Stimulated activated CD4-positive, alpha-beta T cell treated with anti-CD3 and anti-CD28 coated beads, Interleukin-2, amount 100 ng/mL, for 24 hours (primary cell): ENCODE results near the gene RITA1.

ENCODE experiments used
- DNase-seq, 2 donors: peaks; one replicate each; pipeline ENCODE4 v3.0.0-alpha.2; 2020

RITA1 gene

GRCh38 chr12:113180333-113180732, 5.2 kb upstream of the RITA1 start:
- DNase-seq = no peak

- no peak for DNase-seq
Measured at GRCh38 chr12:113181975-113182374, 3.5 kb upstream of the RITA1 start.

GRCh38 chr12:113183030-113183589, 2.4 kb upstream of the RITA1 start:
- DNase-seq = no peak

GRCh38 chr12:113184098-113184899, 1.2 kb upstream of the RITA1 start:
- no peak for DNase-seq

GRCh38 chr12:113184900-113185179, 681 bp upstream of the RITA1 start:
- peak; percentile 89 for DNase-seq

GRCh38 chr12:113186033-113186365, 478 bp downstream of the RITA1 start:
- no peak for DNase-seq

GRCh38 chr12:113186666-113187325, 1.3 kb downstream of the RITA1 start:
- DNase-seq = no peak

GRCh38 chr12:113189361-113189760, 3.8 kb downstream of the RITA1 start:
- DNase-seq = no peak

GRCh38 chr12:113190761-113191160, 5.2 kb downstream of the RITA1 start:
- no peak for DNase-seq

- no peak for DNase-seq
Measured at GRCh38 chr12:113191227-113191626, 5.7 kb downstream of the RITA1 start.

GRCh38 chr12:113194971-113195391, 9.5 kb downstream of the RITA1 start:
- no peak for DNase-seq

- no peak for DNase-seq
Measured at GRCh38 chr12:113195598-113195997, 10.1 kb downstream of the RITA1 start.

GRCh38 chr12:113196582-113196981, 11.1 kb downstream of the RITA1 start:
- DNase-seq = no peak

GRCh38 chr12:113196990-113197389, 11.5 kb downstream of the RITA1 start:
- DNase-seq = peak; percentile 46 to 48

GRCh38 chr12:113197518-113198077, 12.1 kb downstream of the RITA1 start:
- no peak for DNase-seq

- DNase-seq = no peak
Measured at GRCh38 chr12:113198296-113198695, 12.8 kb downstream of the RITA1 start.

- DNase-seq = no peak
Measured at GRCh38 chr12:113200021-113200797, 14.7 kb downstream of the RITA1 start.

- DNase-seq = no peak
Measured at GRCh38 chr12:113201187-113202177, 16.0 kb downstream of the RITA1 start.

GRCh38 chr12:113202300-113203075, 17.0 kb downstream of the RITA1 start:
- no peak for DNase-seq

GRCh38 chr12:113203852-113204760, 18.6 kb downstream of the RITA1 start:
- DNase-seq = no peak
